Stimulated activated CD8-positive, alpha-beta memory T cell treated with anti-CD3 and anti-CD28 coated beads, Interleukin-2, amount 100 ng/mL, for 48 hours (primary cell): ENCODE measurements around the gene STING1.
A peak's percentile ranks its signal among the peaks of the same experiment; 100 is the strongest.
"Not testable (repeated sequence)": the region's sequence is repeated elsewhere in the genome, so short reads cannot be mapped to it uniquely, and the experiment has no call there.

Experiments
- DNase-seq, 2 donors: peaks; one replicate each; pipeline ENCODE4 v3.0.0-alpha.2; 2020; ENCODE audit warnings: low read depth in 2 of 2

STING1 gene

DNA sequence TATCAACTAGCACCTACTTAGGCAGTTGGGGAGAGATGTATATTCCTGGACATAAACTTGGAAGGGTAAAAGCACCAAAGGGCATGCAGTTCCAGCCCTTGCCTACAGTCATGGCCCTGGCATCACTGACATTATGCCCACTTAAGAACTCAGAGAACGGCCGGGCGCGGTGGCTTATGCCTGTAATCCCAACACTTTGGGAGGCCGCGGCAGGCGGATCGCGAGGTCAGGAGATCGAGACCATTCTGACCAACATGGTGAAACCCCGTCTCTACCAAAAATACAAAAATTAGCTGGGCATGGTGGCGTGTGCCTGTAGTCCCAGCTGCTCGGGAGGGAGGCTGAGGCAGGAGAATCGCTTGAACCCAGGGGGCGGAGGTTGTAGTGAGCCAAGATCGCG is 42.1 kb downstream of the STING1 start:
- DNase-seq, result not testable (repeated sequence)

DNA sequence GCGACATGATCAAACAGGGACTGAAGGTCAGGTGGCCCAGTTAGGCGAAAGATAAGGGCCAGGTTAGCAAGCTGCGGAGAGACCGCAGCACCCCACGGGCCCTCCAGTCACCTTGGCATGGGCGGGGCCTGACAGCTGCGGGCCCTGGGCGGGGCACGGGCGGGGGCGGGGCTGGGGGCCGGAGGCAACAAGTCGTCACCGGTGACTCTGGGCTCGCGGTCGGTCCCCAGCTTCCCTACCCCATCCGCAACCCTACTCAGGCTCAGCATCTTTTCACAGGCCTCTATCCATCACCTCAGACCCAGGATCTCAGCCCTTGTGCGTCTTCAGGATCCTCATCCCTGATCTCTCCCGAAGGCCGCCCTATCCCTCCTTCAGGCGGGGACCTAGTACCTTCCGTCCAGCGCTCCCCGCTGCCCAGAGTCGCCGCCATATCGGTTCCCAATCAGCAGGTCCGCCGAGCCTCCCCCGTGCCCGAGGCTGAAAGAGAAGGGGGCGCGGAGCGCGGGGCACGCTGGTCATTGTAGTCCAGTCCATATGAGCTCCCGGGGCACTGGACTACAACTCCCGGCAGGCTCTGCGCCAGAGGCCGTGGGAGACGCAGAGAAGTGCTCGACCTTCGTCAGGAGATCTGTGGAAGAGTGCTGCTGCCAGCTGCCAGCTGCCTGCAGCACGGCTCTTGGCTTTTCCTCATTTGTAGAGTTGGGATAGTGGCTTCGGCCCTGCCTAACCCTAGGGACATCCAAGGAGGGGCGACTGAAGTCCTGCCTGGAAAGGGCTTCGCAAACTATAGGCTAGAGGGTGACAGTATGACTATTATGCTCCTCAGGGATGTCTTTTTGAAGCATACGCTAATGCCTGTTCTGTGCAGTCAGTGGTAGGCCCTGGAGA is 43.3 kb downstream of the STING1 start, which contains the start of gene DNAJC18:
Gene DNAJC18, minus strand, starts transcription at position 513 of the 891 bp plus-strand sequence. Its CDS starts 80 bp downstream, at position 433.
- DNase-seq, result peak; percentile 81 to 90

DNA sequence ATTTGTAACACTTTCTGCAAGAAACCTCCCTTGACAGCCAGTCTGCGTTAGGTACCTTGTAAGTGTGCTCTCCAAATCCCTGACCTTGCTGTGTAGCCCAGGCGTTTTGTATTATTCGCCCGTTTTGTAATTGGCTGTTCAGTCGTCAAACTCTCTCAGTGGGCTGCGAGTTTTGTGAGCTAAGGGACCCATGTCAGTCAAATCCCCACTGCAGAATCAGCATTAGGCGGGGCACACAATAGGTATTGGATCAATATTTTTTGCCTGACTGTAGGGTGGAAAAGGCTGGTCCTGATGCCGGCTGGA is 43.9 kb downstream of the STING1 start:
- DNase-seq, result no peak

DNA sequence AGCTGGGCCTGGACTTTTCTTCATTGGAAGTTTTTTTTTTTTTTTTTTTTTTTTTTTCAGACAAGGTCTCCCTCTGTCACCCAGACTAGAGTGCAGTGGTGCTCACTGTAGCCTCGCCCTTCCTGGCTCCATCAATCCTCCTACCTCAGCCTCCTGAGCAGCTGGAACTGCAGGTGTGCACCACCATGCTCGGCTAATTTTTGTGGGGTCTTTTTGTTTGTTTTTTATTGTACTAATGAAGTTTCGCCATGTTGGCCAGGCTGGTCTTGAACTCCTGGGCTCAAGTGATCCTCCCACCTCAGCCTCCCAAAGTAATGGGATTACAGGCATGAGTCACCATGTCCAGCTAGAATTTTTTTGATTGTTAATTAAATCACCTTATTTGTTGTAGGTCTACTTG is 46.9 kb downstream of the STING1 start:
- DNase-seq, result no peak

DNA sequence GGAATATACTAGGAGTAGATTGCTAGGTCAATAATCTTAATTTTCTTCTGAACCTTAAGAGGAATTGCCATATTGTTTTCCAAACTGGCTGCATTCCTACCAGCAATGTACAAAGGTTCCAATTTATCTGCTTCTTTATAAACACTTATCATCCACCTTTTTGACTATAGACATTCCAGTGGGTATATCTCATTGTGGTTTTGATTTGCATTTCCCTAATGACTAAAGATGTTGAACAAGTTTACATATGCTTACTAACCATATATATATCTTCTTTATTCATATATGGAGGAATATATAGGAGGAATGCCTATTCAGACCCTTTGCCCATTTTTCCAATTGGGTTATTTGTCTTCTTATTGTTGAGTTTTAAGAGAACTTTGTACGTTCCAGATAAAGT is 50.9 kb downstream of the STING1 start:
- no peak for DNase-seq

DNA sequence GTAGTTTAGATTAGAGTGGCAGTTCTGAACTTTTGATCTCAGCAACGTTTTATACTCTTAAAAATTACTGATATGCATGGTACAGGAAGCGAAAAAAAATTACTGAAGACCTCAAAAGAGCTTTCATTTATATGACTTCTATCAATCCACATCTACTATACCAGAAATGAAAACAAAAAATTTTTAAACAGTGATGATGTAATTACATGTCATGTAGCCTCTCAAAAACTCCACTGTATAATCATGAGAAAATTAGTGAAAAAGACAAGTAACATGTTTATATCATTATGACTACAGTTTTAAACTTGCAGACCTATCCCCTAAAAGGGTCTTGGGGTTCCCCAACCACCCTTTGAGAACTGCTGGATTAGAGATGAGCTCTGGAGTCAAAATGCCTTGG is 52.5 kb downstream of the STING1 start:
- no peak for DNase-seq

DNA sequence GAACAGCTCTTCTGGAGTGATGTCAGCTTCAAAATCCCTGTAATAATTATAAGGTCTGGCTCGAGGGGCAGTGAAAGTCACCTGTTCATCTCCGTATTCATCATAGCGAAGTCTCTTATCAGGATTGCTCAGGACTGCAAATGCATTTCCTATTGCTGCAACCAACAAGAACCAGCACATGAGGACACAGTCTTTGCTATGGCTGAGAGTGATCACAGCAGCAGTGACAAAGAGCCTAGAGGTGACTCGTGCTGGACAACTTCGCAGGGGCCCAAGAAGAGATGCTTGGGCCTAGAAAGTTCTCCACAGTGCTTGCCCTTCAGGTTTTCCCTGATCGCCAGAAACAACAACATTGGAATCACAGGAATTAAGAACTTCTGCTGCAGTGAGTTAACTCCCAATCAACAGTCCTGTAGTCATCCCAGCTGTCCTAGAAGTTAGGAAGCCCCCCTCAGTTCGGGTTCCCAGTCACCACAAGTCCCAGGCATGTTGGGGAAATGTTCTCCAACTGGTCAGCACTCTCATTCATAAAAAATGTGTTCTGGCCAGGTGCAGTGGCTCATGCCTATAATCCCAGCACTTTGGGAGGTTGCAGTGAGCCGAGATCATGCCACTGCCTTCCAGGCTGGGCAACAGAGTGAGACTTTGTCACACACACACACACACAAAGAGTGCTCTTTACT is 56.2 kb downstream of the STING1 start:
- no peak for DNase-seq
